IMR-90 (cell line): ENCODE results near the gene RB1.

Source experiments
- MXI1 ChIP-seq: IDR thresholded peaks from 2 replicates; pipeline ENCODE4 v1.6.1; 2012; ENCODE audit warnings: low read depth, mild to moderate bottlenecking, low read length, moderate library complexity, borderline replicate concordance
- POLR2A ChIP-seq: IDR thresholded peaks from 2 replicates; pipeline ENCODE4 v1.6.1; 2012; ENCODE audit warnings: mild to moderate bottlenecking, low read depth, low read length
- RAD21 ChIP-seq: IDR thresholded peaks from 2 replicates; pipeline ENCODE4 v1.6.1; 2012; ENCODE audit warnings: low read length, improper control_type of control experiment
- SMC3 ChIP-seq: fragments of 150-350 bp; IDR thresholded peaks from 2 replicates; pipeline ENCODE4 v1.6.1; 2016; ENCODE audit warnings: low read depth, mild to moderate bottlenecking, antibody characterized with exemption, low read length, moderate library complexity
- TF ChIP-seq, protein P1 (sequence below): conservative IDR thresholded peaks from 2 replicates; pipeline ENCODE4 v1.5.1; 2012; ENCODE audit warnings: mild to moderate bottlenecking, low read depth, low read length, improper control_type of control experiment

DNA sequence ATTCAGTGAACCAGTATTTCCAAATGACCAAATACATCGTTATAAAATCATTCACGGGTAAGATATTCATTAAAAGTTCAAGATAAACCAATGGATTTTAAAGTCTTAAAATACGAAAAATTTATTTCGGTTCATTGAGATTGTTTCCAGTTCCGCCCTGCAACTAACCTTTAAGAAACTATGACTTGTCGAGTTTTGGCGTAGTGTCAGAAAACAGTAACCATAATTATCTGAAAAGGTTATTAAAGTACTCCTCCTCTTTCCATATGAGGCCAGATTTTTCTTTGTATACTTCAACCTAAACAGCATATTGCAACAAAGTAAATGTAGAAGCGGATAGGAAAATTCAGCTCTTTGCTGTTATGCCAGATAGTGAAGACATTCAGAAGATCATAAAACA, 83.3 kb downstream of the RB1 start:
- TF ChIP-seq, protein P1, sequence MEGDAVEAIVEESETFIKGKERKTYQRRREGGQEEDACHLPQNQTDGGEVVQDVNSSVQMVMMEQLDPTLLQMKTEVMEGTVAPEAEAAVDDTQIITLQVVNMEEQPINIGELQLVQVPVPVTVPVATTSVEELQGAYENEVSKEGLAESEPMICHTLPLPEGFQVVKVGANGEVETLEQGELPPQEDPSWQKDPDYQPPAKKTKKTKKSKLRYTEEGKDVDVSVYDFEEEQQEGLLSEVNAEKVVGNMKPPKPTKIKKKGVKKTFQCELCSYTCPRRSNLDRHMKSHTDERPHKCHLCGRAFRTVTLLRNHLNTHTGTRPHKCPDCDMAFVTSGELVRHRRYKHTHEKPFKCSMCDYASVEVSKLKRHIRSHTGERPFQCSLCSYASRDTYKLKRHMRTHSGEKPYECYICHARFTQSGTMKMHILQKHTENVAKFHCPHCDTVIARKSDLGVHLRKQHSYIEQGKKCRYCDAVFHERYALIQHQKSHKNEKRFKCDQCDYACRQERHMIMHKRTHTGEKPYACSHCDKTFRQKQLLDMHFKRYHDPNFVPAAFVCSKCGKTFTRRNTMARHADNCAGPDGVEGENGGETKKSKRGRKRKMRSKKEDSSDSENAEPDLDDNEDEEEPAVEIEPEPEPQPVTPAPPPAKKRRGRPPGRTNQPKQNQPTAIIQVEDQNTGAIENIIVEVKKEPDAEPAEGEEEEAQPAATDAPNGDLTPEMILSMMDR: no peak
- TF ChIP-seq POLR2A: no peak
- no peak for TF ChIP-seq SMC3
- no peak for TF ChIP-seq RAD21
- no peak for TF ChIP-seq MXI1
